Activated CD4-positive, alpha-beta T cell treated with anti-CD3 and anti-CD28 coated beads for 36 hours (primary cell): ENCODE measurements around the gene PAAF1. TPM values are rescaled to one million over a fixed set of nuclear protein-coding genes. Genes with fewer than 3 reads are reported as not detected.
"Not testable (repeated sequence)": the region's sequence is repeated elsewhere in the genome, so short reads cannot be mapped to it uniquely, and the experiment has no call there.

Source experiments
- ATAC-seq: fragments of 200-7000 bp; cut with Tn5 transposase; one replicate; pipeline ENCODE4 v1.10.0; 2021; ENCODE audit warnings: mild to moderate bottlenecking, moderate library complexity
- CTCF ChIA-PET: fragments of 350-600 bp; sonication (Branson Sonifier 250); formaldehyde crosslinking; loops from one replicate; lab custom pipeline; 2021; ENCODE audit warnings: antibody characterized with exemption; lab: Charles Lee
- POLR2A ChIA-PET: fragments of 350-600 bp; sonication (Branson Sonifier 250); formaldehyde crosslinking; loops from one replicate; lab custom pipeline; 2021; ENCODE audit warnings: antibody characterized with exemption, inconsistent platforms; lab: Charles Lee
- DNase-seq: peaks from one replicate; pipeline ENCODE4 v3.0.0-alpha.2; 2020
- H3K27ac Mint-ChIP-seq: one replicate; pipeline ENCODE4 v1.8.0; 2021; ENCODE audit warnings: mixed read lengths
- H3K27me3 Mint-ChIP-seq: one replicate; pipeline ENCODE4 v1.8.0; 2021; ENCODE audit warnings: mixed read lengths
- H3K36me3 Mint-ChIP-seq: one replicate; pipeline ENCODE4 v1.8.0; 2021; ENCODE audit warnings: low read depth, mixed read lengths
- H3K4me1 Mint-ChIP-seq: one replicate; pipeline ENCODE4 v1.8.0; 2021; ENCODE audit warnings: mixed read lengths
- H3K4me3 Mint-ChIP-seq: one replicate; pipeline ENCODE4 v1.8.0; 2021; ENCODE audit warnings: mild to moderate bottlenecking, moderate library complexity, mixed read lengths
- H3K9me3 Mint-ChIP-seq: one replicate; pipeline ENCODE4 v1.8.0; 2021; ENCODE audit warnings: low read depth, mixed read lengths
- intact Hi-C, 2 experiments: fragments of 100-400 bp; cut with DNase I in 1 of 2; cut with micrococcal nuclease in 1 of 2; formaldehyde crosslinking; loops; one replicate each; pipeline versions ENCODE4 v1.14.2 to v1.15.1; 2022 to 2024; cut with DNase I, micrococcal nuclease
- total RNA-seq, 2 experiments: library from RNA; stranded (reverse); gene quantifications; one replicate each; pipeline ENCODE4 v1.2.3, GENCODE V29; 2021

The PAAF1 gene
- total RNA-seq, 2 experiments from 2014 or later = 34.2 to 34.8 TPM

- DNase-seq = no peak
- no peaks in the 10 kb centered on the region for H3K27me3 Mint-ChIP-seq
- ATAC-seq = no peak
- intact Hi-C loops = no loop called here
- H3K9me3 Mint-ChIP-seq = no peaks in the 10 kb centered on the region
- H3K36me3 Mint-ChIP-seq = peaks cover 25% of the 10 kb centered on the region
- H3K4me3 Mint-ChIP-seq = no peak overlapping the region
- no peaks in the 10 kb centered on the region for H3K4me1 Mint-ChIP-seq
- H3K27ac Mint-ChIP-seq = no peak overlapping the region
- ChIA-PET POLR2A (interaction anchor here (0.8 kb wide), 1 partner anchor 14 kb away, joined by 5 read pairs; no protein-coding TSS in a partner anchor), CTCF (no interaction called here)
Measured at GRCh38 chr11:73862986-73863385, 13.8 kb upstream of the PAAF1 start.

GRCh38 chr11:73866095-73866579 lies 10.7 kb upstream of the PAAF1 start:
- ChIA-PET CTCF (interaction anchor here (0.6 kb wide), 1 partner anchor 128 kb away, joined by 3 read pairs; no protein-coding TSS in a partner anchor), POLR2A (interaction anchor here (0.5 kb wide), 1 partner anchor 90 kb away, joined by 3 read pairs; no protein-coding TSS in a partner anchor)
- Mint-ChIP-seq H3K36me3 (peaks cover 11% of the 10 kb centered on the region), H3K4me1 (peaks cover 1% of the 10 kb centered on the region), H3K27ac (no peak overlapping the region), H3K4me3 (no peak overlapping the region), H3K9me3 (no peaks in the 10 kb centered on the region), H3K27me3 (no peaks in the 10 kb centered on the region)
- DNase-seq = no peak
- intact Hi-C loops = no loop called here
- ATAC-seq = peak; percentile 44

- Mint-ChIP-seq H3K9me3 (no peaks in the 10 kb centered on the region), H3K27me3 (no peaks in the 10 kb centered on the region), H3K4me3 (no peak overlapping the region), H3K4me1 (peaks cover 1% of the 10 kb centered on the region), H3K27ac (no peak overlapping the region), H3K36me3 (peaks cover 13% of the 10 kb centered on the region)
- POLR2A ChIA-PET = no interaction called here
- no peak for DNase-seq
- CTCF ChIA-PET = interaction anchor here (0.7 kb wide), 1 partner anchor 1376 kb away, joined by 3 read pairs; no protein-coding TSS in a partner anchor
- ATAC-seq = peak; percentile 16
- intact Hi-C loops = no loop called here
Measured at GRCh38 chr11:73866586-73866996, 10.2 kb upstream of the PAAF1 start.

GRCh38 chr11:73869332-73869949 lies 7.4 kb upstream of the PAAF1 start:
- DNase-seq = no peak
- no peaks in the 10 kb centered on the region for H3K27me3 Mint-ChIP-seq
- ATAC-seq = no peak
- CTCF ChIA-PET = interaction anchor here (0.7 to 1.4 kb wide), 3 partner anchors 13 to 244 kb away, joined by 3 to 5 read pairs (median 3); no protein-coding TSS in a partner anchor
- POLR2A ChIA-PET = interaction anchor here (0.6 to 0.7 kb wide), 2 partner anchors 129 to 1029 kb away, joined by 3 read pairs; no protein-coding TSS in a partner anchor
- H3K27ac Mint-ChIP-seq = peak overlapping the region; percentile 21
- H3K4me1 Mint-ChIP-seq = peaks cover 9% of the 10 kb centered on the region
- no peaks in the 10 kb centered on the region for H3K9me3 Mint-ChIP-seq
- H3K36me3 Mint-ChIP-seq = peaks cover 28% of the 10 kb centered on the region
- intact Hi-C loops = no loop called here
- no peak overlapping the region for H3K4me3 Mint-ChIP-seq

DNA sequence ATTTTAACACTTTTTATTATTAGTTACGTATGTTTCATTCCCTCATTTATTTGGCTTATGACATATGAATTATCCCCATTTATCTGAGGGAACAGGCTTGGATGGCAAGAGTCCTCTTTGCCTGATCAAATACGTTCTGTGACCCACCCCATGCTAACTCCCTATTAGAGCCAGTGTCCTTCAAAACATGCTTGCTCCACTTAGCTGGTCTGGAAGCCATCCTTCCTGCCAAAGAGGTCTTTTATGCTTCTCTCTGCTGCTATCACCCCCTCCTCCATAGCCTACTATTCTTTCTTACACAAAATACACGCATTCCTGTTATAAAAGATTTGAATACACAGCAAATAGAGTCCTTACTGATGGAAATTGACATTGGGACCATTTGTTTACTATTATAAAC lies 6.5 kb upstream of the PAAF1 start:
- POLR2A ChIA-PET = interaction anchor here (0.6 to 0.7 kb wide), 2 partner anchors 130 to 1030 kb away, joined by 3 read pairs; no protein-coding TSS in a partner anchor
- Mint-ChIP-seq H3K36me3 (peaks cover 34% of the 10 kb centered on the region), H3K4me1 (peaks cover 17% of the 10 kb centered on the region), H3K27ac (no peak overlapping the region), H3K4me3 (no peak overlapping the region), H3K27me3 (no peaks in the 10 kb centered on the region), H3K9me3 (no peaks in the 10 kb centered on the region)
- no peak for ATAC-seq
- intact Hi-C loops = no loop called here
- CTCF ChIA-PET = interaction anchor here (0.6 to 1.4 kb wide), 2 partner anchors 23 to 167 kb away, joined by 3 to 5 read pairs; no protein-coding TSS in a partner anchor
- no peak for DNase-seq

- CTCF ChIA-PET = interaction anchor here (0.6 to 1.0 kb wide), 2 partner anchors 27 to 249 kb away, joined by 3 to 4 read pairs; no protein-coding TSS in a partner anchor
- peak overlapping the region; percentile 58 for H3K27ac Mint-ChIP-seq
- H3K36me3 Mint-ChIP-seq = peaks cover 41% of the 10 kb centered on the region
- H3K27me3 Mint-ChIP-seq = no peaks in the 10 kb centered on the region
- intact Hi-C loops = no loop called here
- H3K9me3 Mint-ChIP-seq = no peaks in the 10 kb centered on the region
- POLR2A ChIA-PET = no interaction called here
- no peak for DNase-seq
- peaks cover 27% of the 10 kb centered on the region for H3K4me1 Mint-ChIP-seq
- no peak for ATAC-seq
- H3K4me3 Mint-ChIP-seq = no peak overlapping the region
Measured at GRCh38 chr11:73872749-73873357, 3.9 kb upstream of the PAAF1 start.

GRCh38 chr11:73875380-73875779 lies 1.4 kb upstream of the PAAF1 start:
- ChIA-PET CTCF (no interaction called here), POLR2A (interaction anchor here (0.7 kb wide), 1 partner anchor 15 kb away, joined by 5 read pairs; no protein-coding TSS in a partner anchor)
- Mint-ChIP-seq H3K4me3 (peak overlapping the region; percentile 93), H3K36me3 (peaks cover 41% of the 10 kb centered on the region), H3K4me1 (peaks cover 32% of the 10 kb centered on the region), H3K27ac (peak overlapping the region; percentile 100), H3K9me3 (no peaks in the 10 kb centered on the region), H3K27me3 (no peaks in the 10 kb centered on the region)
- no peak for DNase-seq
- ATAC-seq = no peak
- intact Hi-C loops = loop anchor here in 1 of 2 experiments (5.0 kb wide), 1 partner anchor 1063 kb away; the partner anchor contains the start of gene ATG16L2

DNA sequence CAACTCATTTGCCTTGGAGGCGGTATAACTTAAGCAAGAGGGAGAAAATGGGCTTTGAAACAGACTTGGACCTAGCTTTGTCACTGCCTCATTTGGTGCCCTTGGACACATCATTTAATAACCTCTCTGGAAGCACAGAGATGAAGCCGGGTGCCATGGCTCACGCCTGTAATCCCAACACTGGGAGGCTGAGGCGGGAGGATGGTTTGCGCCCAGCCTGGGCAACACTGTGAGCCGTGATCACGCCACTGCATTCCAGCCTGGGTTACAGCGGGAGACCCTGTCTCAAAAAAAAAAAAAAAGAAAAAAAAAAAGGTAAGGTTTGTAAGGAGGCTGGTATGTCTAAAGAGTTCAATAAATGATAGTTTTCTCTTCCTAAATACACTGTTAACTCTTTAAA lies 959 bp upstream of the PAAF1 start:
- H3K4me3 Mint-ChIP-seq = peak overlapping the region; percentile 93
- intact Hi-C loops = loop anchor here (1.0 to 5.0 kb wide), 13 partner anchors 87 to 1064 kb away; partner anchors contain the start of genes C2CD3 (in 2 of the 2), PPME1 (in 2 of the 2), RAB6A (in 2 of the 2) and ATG16L2 (in 1 of the 2)
- no peaks in the 10 kb centered on the region for H3K9me3 Mint-ChIP-seq
- ChIA-PET CTCF (no interaction called here), POLR2A (no interaction called here)
- peak; percentile 19 for DNase-seq
- H3K27me3 Mint-ChIP-seq = no peaks in the 10 kb centered on the region
- H3K27ac Mint-ChIP-seq = peak overlapping the region; percentile 100
- ATAC-seq = no peak
- peaks cover 41% of the 10 kb centered on the region for H3K36me3 Mint-ChIP-seq
- H3K4me1 Mint-ChIP-seq = peaks cover 32% of the 10 kb centered on the region

DNA sequence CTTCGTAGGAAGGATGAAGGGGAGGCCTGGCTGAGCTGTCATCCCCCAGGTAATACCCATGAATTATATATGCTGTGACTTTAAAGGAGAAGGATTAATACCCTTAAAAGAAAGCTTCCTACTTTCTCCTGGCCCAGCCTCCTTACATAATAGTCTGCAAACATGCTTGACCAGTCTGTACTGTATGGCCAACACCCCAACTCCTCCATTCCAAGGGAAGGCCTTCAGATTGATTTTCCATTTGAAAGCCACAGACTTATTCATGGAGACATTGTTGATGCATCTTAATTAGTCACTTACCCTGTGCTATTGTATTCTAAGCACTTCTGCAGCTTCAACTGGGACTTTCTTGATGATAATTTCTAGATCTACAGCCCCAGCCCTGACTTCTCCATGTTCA lies 2.0 kb downstream of the PAAF1 start:
- no peak overlapping the region for H3K27ac Mint-ChIP-seq
- intact Hi-C loops = loop anchor here in 1 of 2 experiments (5.0 kb wide), 1 partner anchor 1066 kb away; the partner anchor contains the start of gene ATG16L2
- POLR2A ChIA-PET = no interaction called here
- no peaks in the 10 kb centered on the region for H3K9me3 Mint-ChIP-seq
- DNase-seq = no peak
- peaks cover 27% of the 10 kb centered on the region for H3K36me3 Mint-ChIP-seq
- no peak for ATAC-seq
- H3K4me3 Mint-ChIP-seq = no peak overlapping the region
- H3K4me1 Mint-ChIP-seq = peaks cover 28% of the 10 kb centered on the region
- CTCF ChIA-PET = interaction anchor here (0.5 kb wide), 1 partner anchor 116 kb away, joined by 3 read pairs; no protein-coding TSS in a partner anchor
- H3K27me3 Mint-ChIP-seq = no peaks in the 10 kb centered on the region

DNA sequence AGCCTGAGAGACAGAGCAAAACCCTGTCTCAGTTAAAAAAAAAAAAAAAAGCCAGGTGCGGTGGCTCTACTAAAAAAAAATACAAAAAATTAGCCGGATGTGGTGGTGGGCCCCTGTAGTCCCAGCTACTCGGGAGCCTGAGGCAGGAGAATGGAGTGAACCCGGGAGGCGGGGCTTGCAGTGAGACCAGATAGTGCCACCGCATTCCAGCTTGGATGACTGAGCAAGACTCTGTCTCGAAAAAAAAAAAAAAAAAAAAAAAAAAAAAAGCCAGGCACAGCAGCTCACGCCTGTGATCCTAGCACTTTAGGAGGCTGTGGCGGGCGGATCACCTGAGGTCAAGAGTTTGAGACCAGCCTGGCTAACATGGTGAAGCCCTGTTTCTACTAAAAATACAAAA lies 3.6 kb downstream of the PAAF1 start:
- H3K4me3 Mint-ChIP-seq, H3K9me3 Mint-ChIP-seq, H3K27ac Mint-ChIP-seq, POLR2A ChIA-PET, intact Hi-C loops, DNase-seq, ATAC-seq, H3K27me3 Mint-ChIP-seq: not testable (repeated sequence)
- H3K36me3 Mint-ChIP-seq = peaks cover 17% of the 10 kb centered on the region
- H3K4me1 Mint-ChIP-seq = peaks cover 14% of the 10 kb centered on the region
- CTCF ChIA-PET = interaction anchor here (0.7 kb wide), 1 partner anchor 11 kb away, joined by 3 read pairs; no protein-coding TSS in a partner anchor

DNA sequence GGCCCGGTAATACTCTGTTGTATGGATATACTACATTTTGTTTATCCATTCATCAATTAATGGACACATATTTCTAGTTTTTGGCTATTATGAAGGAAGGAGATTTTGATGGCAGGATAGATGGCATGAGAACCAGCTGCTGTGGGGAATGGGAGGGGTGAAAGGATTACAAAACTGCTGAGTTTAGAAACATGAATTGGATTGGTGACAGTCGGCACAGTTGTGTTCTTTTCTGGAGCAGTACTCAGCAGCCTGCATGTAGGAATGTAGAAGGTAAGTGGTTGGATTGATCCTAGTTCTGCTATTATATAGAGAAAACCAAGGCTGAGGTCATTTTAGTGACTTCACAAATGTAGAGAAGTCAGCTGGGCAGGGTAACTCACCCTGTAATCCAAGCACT lies 7.1 kb downstream of the PAAF1 start:
- H3K27ac Mint-ChIP-seq = no peak overlapping the region
- intact Hi-C loops = no loop called here
- H3K4me1 Mint-ChIP-seq = peaks cover 4% of the 10 kb centered on the region
- ATAC-seq (no peak), DNase-seq (no peak)
- peaks cover 15% of the 10 kb centered on the region for H3K36me3 Mint-ChIP-seq
- H3K4me3 Mint-ChIP-seq = no peak overlapping the region
- no peaks in the 10 kb centered on the region for H3K27me3 Mint-ChIP-seq
- ChIA-PET CTCF (no interaction called here), POLR2A (no interaction called here)
- H3K9me3 Mint-ChIP-seq = no peaks in the 10 kb centered on the region
